ENCODE results near the gene SMC4.

Gene SMC4

DNA sequence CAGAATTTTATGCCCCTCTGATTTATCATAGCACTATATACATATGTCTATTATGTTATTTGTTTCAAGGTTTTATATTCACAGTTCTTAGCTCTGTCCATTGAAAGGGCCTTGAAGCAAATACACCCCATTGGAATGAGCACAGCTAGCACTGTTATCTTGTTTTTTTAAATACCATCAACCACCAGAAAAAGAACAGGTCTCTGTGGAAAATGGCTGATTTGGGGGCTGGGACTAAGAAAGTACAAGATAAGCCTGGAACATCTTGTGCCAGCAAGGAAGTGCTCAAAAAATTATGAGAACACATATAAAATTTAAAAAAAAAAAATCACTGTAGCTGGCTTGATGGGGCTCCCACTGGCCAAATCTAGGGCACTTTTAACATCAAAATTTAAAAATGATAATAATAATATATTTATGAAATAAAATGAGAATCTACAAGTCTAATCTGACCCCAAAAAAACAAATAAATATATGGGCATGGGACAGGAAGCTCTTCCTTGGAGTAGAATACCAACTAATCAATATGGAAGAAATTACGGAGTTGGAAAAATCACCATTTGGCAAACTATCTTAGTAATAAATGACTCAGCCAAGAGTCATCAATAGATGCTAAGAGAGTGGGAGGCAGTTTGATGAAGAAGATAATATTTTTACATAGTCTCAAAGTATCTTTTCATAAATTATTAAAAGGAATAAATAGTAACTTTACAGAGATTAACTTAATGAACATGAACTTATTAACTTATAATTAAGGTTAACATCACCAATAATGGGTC lies 20.9 kb upstream of the SMC4 start:
- ChIA-PET POLR2A (no interaction called here), CTCF (no interaction called here)

DNA sequence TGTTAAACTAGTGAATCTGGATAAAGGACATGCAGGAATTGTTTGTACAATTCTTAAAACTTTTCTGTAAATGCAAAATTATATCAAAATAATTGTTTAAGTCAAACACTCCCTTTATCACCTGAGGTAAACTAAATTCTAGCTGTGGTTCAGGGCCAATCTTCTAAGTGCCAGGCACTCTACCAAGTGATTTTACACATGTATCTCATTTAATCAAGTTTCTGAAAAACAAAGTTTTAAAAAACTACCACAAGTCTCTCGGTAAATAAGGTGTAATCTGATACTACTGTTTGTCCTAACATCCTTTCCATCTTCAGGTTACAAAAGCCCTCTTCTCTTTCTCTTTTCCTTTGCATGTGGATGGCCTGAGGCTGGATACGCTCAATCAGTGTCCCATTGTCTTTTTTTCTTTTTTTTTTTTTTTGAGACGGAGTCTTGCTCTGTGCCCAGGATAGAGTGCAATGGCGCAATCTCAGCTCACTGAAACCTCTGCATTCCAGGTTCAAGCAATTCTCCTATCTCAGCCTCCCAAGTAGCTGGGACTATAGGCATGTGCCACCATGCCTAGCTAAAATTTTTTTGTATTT lies 19.7 kb upstream of the SMC4 start:
- ChIA-PET CTCF (no interaction called here), POLR2A (interaction anchor here (0.6 kb wide), 1 partner anchor 25 kb away, joined by 3 read pairs; no protein-coding TSS in a partner anchor)
- DNase-seq (ENCODE audit: extremely low spot score) = no peak
- TF ChIP-seq SP1 (IDR thresholded peaks at IDR 0.05) (no peak), FOXA1 (IDR thresholded peaks at IDR 0.05) (no peak), FOXK2 (IDR thresholded peaks at IDR 0.05) (no peak), CTBP1 (IDR thresholded peaks at IDR 0.05; ENCODE audit: borderline replicate concordance) (no peak), ZNF384 (IDR thresholded peaks at IDR 0.05) (no peak), L3MBTL2 (conservative IDR thresholded peaks at IDR 0.05) (no peak), LEF1 (IDR thresholded peaks at IDR 0.05; ENCODE audit: borderline replicate concordance) (no peak), FOXM1 (IDR thresholded peaks at IDR 0.05; ENCODE audit: borderline replicate concordance) (no peak), ARNT (IDR thresholded peaks at IDR 0.05) (no peak), TARDBP (IDR thresholded peaks at IDR 0.05) (no peak), BHLHE40 (IDR thresholded peaks at IDR 0.05; ENCODE audit: borderline replicate concordance) (no peak), NFRKB (IDR thresholded peaks at IDR 0.05) (no peak), HDGF (IDR thresholded peaks at IDR 0.05; ENCODE audit: borderline replicate concordance) (no peak), ELF4 (IDR thresholded peaks at IDR 0.05) (no peak), PKNOX1 (IDR thresholded peaks at IDR 0.05) (no peak), SUZ12 (IDR thresholded peaks at IDR 0.05) (no peak)

More for the DNA sequence above, 20.9 kb upstream of the SMC4 start:
- TF ChIP-seq FOXM1 (IDR thresholded peaks at IDR 0.05; ENCODE audit: borderline replicate concordance) = no peak
- TF ChIP-seq FOXA1 (IDR thresholded peaks at IDR 0.05) = no peak
- TF ChIP-seq TARDBP (IDR thresholded peaks at IDR 0.05) = no peak
- TF ChIP-seq L3MBTL2 (conservative IDR thresholded peaks at IDR 0.05) = no peak
- TF ChIP-seq CTBP1 (IDR thresholded peaks at IDR 0.05; ENCODE audit: borderline replicate concordance) = no peak
- no peak for TF ChIP-seq PKNOX1 (IDR thresholded peaks at IDR 0.05)
- TF ChIP-seq ARNT (IDR thresholded peaks at IDR 0.05) = no peak
- TF ChIP-seq SUZ12 (IDR thresholded peaks at IDR 0.05) = no peak
- TF ChIP-seq ELF4 (IDR thresholded peaks at IDR 0.05) = no peak
- no peak for DNase-seq (ENCODE audit: extremely low spot score)

DNA sequence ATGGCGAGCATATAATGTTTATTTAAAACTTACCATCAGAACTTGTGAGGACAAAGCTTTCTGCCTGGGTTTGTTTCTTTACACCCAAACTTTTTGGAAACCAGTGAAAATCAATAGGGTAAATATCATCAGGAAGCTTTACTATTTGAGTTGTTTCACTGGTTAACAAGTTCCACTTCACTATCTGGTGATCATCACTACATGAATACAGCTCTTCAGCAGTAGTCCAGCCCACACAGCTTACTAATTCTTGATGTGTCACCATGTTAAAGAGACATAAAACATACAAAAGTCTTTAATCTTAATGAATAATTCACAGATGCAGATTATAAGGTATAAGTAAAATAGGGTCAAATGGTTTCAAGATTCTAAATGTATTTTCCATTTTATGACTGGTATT lies 18.0 kb upstream of the SMC4 start:
- DNase-seq (ENCODE audit: extremely low spot score) = no peak
- no peak for TF ChIP-seq ZNF384 (IDR thresholded peaks at IDR 0.05)
- TF ChIP-seq ELF4 (IDR thresholded peaks at IDR 0.05) = no peak
- TF ChIP-seq FOXM1 (IDR thresholded peaks at IDR 0.05; ENCODE audit: borderline replicate concordance) = no peak
- no peak for TF ChIP-seq LEF1 (IDR thresholded peaks at IDR 0.05; ENCODE audit: borderline replicate concordance)
- TF ChIP-seq L3MBTL2 (conservative IDR thresholded peaks at IDR 0.05) = no peak
- TF ChIP-seq FOXK2 (IDR thresholded peaks at IDR 0.05) = no peak
- no peak for TF ChIP-seq SP1 (IDR thresholded peaks at IDR 0.05)
- no peak for TF ChIP-seq NFRKB (IDR thresholded peaks at IDR 0.05)
- no peak for TF ChIP-seq PKNOX1 (IDR thresholded peaks at IDR 0.05)
- POLR2A ChIA-PET = no interaction called here
- CTCF ChIA-PET = no interaction called here

DNA sequence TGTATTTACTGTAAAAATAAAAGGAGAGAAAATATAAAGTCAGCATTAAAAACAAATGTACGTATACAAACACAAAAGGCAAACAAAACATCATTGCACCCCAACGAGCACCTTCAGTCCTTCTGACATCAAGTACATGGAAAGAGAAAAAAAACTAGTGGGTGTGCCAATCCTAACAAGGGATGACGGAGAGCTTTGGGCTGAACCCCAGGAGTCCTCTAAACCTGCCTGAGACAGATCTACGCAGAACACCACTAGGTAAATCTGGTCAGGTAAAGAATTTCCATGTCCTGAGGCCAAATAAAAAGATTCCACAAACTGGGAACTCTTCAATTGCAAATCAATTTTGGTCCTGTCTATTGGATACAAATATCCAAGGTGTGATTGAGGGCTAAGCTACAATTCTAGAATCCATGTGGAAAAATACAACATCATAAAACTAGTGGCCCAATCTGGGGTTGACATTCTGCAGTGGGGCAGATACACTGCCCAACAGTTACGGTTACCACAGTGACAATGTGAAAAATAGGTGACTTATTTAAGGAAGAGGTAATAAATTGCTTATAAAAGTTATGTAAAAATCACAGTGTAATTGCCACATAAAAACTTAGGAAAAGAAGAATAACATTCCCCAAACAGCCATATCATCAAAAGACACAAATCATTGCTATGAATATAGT lies 14.7 kb upstream of the SMC4 start:
- TF ChIP-seq L3MBTL2 (conservative IDR thresholded peaks at IDR 0.05) = no peak
- TF ChIP-seq NFRKB (IDR thresholded peaks at IDR 0.05) = no peak
- no peak for TF ChIP-seq FOXM1 (IDR thresholded peaks at IDR 0.05; ENCODE audit: borderline replicate concordance)
- TF ChIP-seq PKNOX1 (IDR thresholded peaks at IDR 0.05) = no peak
- TF ChIP-seq FOXK2 (IDR thresholded peaks at IDR 0.05) = no peak
- no peak for TF ChIP-seq ARNT (IDR thresholded peaks at IDR 0.05)
- no peak for TF ChIP-seq HDGF (IDR thresholded peaks at IDR 0.05; ENCODE audit: borderline replicate concordance)
- no peak for TF ChIP-seq BHLHE40 (IDR thresholded peaks at IDR 0.05; ENCODE audit: borderline replicate concordance)
- no peak for TF ChIP-seq ZNF384 (IDR thresholded peaks at IDR 0.05)
- no peak for TF ChIP-seq FOXA1 (IDR thresholded peaks at IDR 0.05)
- no peak for TF ChIP-seq SP1 (IDR thresholded peaks at IDR 0.05)
- no peak for TF ChIP-seq CTBP1 (IDR thresholded peaks at IDR 0.05; ENCODE audit: borderline replicate concordance)
- no peak for TF ChIP-seq LEF1 (IDR thresholded peaks at IDR 0.05; ENCODE audit: borderline replicate concordance)
- no peak for TF ChIP-seq TARDBP (IDR thresholded peaks at IDR 0.05)
- TF ChIP-seq ELF4 (IDR thresholded peaks at IDR 0.05) = no peak
- no peak for TF ChIP-seq SUZ12 (IDR thresholded peaks at IDR 0.05)
- CTCF ChIA-PET = interaction anchor here (0.9 kb wide), 1 partner anchor 55 kb away, joined by 4 read pairs; no protein-coding TSS in a partner anchor
- DNase-seq (ENCODE audit: extremely low spot score) = no peak

More for the DNA sequence above, 14.7 kb upstream of the SMC4 start:
- POLR2A ChIA-PET = no interaction called here
